SK-N-MC (cell line): ENCODE measurements around the gene BICDL1.

Experiments used
- DNase-seq: peaks from one replicate; pipeline ENCODE4 v3.0.0-alpha.2; 2011; ENCODE audit warnings: low read depth, low spot score
- H3K27ac ChIP-seq: fragments of 200-600 bp; sonication (generic); 2 replicates; pipeline ENCODE4 v1.5.1; 2016; ENCODE audit warnings: mixed run types
- H3K36me3 ChIP-seq: fragments of 200-600 bp; sonication (generic); 2 replicates; pipeline ENCODE4 v1.6.1; 2017; ENCODE audit warnings: antibody characterized with exemption, low read length, mixed read lengths; ENCODE audit not compliant: insufficient read depth
- H3K4me3 ChIP-seq: fragments of 200-600 bp; sonication (generic); 2 replicates; pipeline ENCODE4 v1.5.1; 2016
- H3K9ac ChIP-seq: fragments of 200-600 bp; sonication (generic); 2 replicates; pipeline ENCODE4 v1.8.0; 2017; ENCODE audit warnings: mixed run types, mixed read lengths; ENCODE audit not compliant: insufficient read length
- H3K9me3 ChIP-seq: fragments of 200-600 bp; sonication (generic); 2 replicates; pipeline ENCODE4 v1.6.1; 2017; ENCODE audit warnings: low read depth, mild to moderate bottlenecking, antibody characterized with exemption, low read length, moderate library complexity, mixed read lengths
- EZH2 ChIP-seq: fragments of 200-600 bp; sonication (generic); IDR thresholded peaks from one replicate; pipeline ENCODE4 v1.6.1; 2017; ENCODE audit warnings: antibody characterized with exemption
- FOXP2 ChIP-seq: optimal IDR thresholded peaks from 2 replicates; pipeline ENCODE3; 2011; ENCODE audit warnings: mild to moderate bottlenecking, moderate library complexity; ENCODE audit not compliant: insufficient read depth; ENCODE audit errors: extremely low read length, control extremely low read depth
- POLR2AphosphoS5 ChIP-seq: IDR thresholded peaks from 2 replicates; pipeline ENCODE4 v1.6.1; 2012; ENCODE audit warnings: mild to moderate bottlenecking, low read depth, low read length, borderline replicate concordance

Gene BICDL1

DNA sequence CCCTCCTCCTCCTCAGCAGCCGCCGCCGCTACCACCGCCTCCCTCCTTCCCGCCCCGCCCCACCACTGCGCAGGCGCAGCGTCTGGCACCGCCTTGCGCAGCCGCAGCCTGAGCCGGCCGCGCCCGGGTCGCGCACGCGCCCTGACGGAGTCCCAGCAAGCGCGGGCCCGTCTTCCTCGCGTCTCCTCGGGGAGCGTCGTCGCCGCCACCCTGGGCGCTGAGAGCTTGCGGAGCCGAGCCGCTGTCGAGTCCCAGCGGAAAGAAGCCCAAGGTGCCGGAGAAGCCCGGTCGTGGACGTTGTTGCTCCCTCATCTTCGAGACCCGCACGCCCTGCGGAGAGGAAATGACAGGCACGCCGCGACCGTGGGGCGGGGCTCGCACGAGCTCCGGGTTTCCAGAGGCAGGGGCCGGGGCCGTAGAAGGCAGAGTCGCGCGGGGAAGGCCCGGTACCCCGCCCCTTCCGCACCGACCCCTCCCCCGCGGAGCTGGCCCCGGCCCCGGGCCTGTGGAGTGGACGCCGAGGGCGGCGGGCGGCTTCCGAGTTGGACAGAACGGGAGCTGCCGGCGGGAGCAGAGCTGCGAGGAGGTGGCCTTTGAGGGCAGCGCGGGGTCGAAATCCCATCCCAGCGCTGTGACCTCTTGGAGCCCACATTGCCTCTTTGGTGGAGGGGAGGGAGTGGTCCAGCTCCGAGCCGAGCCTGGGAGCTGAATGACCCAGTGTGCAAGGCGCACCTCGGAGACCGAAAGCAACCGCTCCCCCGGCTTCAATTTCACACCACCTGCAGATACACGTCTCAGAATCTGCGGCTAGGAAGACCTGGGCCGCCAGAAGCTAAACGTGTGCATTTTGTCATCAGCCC lies 128.0 kb downstream of the BICDL1 start:
- TF ChIP-seq EZH2, result no peak
- no peak for TF ChIP-seq FOXP2
- TF ChIP-seq POLR2AphosphoS5, result peak; percentile 93
- peak overlapping the region; percentile 89 for H3K9ac ChIP-seq
- H3K4me3 ChIP-seq, result peak overlapping the region; percentile 84
- H3K36me3 ChIP-seq, result peaks cover 5% of the 10 kb centered on the region
- peak overlapping the region; percentile 42; the same call in 1 of the 2 replicates for H3K27ac ChIP-seq
- H3K9me3 ChIP-seq, result no peaks in the 10 kb centered on the region
- DNase-seq, result peak; percentile 52

DNA sequence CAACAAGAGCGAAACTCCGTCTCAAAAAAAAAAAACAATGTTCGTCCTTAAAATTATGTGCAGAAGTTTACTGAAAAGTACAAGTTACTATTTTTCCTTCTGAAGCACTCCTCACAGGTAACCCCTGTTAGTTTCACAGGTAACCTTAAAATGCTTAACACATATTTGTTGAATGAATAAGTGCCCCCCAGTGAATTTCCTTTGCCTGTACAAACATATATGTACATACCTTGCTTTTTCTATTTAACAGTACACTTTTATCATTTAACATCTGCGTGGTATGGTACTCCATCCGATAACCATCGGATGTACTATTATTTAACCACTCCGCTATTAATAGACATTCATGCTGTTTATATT lies 128.9 kb downstream of the BICDL1 start:
- peak overlapping the region; percentile 89 for H3K9ac ChIP-seq
- H3K9me3 ChIP-seq, result no peaks in the 10 kb centered on the region
- peak overlapping the region; percentile 84 for H3K4me3 ChIP-seq
- no peak for DNase-seq
- H3K36me3 ChIP-seq, result peaks cover 5% of the 10 kb centered on the region
- no peak overlapping the region for H3K27ac ChIP-seq
- TF ChIP-seq FOXP2 (no peak), EZH2 (no peak), POLR2AphosphoS5 (no peak)

DNA sequence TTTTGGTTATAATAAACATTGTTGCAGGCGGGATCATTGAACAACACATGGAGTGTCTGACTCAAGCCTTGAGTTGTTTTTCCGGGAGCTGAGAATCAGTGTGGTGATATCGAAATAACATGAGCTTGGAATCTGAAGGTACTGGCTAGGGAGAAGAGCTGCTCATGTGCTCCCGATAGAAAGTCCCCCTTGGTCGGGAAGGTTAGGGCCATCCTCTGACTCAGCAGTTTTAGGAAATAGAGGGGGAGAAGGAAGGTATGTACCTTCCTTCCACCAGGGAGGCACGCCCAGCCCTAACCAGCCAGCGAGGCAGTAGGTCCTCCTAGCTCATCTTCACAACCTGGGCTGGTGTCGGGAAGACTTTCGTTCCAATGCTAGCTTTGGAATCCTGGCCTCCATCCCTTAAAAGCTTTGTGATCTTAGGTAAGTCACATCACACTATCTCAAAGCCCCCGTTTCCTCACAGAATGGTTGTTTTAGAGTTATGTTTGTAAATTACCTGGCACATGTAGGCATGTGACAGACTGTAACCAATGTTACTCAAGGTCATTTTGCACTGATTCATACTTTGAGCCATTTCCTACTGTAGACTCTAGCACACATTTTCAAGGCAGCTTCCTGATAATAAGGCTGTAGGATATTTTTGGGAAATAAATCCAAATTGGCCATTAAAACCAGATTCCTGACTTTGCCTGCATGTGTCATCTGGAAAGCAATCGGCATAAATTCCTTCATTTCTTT lies 129.5 kb downstream of the BICDL1 start:
- H3K27ac ChIP-seq, result peak overlapping the region; percentile 17; the same call in 1 of the 2 replicates
- DNase-seq, result no peak
- no peak for TF ChIP-seq POLR2AphosphoS5
- no peak for TF ChIP-seq FOXP2
- TF ChIP-seq EZH2, result no peak
- peak overlapping the region; percentile 84 for H3K4me3 ChIP-seq
- peak overlapping the region; percentile 89 for H3K9ac ChIP-seq
- peaks cover 5% of the 10 kb centered on the region for H3K36me3 ChIP-seq
- H3K9me3 ChIP-seq, result no peaks in the 10 kb centered on the region

DNA sequence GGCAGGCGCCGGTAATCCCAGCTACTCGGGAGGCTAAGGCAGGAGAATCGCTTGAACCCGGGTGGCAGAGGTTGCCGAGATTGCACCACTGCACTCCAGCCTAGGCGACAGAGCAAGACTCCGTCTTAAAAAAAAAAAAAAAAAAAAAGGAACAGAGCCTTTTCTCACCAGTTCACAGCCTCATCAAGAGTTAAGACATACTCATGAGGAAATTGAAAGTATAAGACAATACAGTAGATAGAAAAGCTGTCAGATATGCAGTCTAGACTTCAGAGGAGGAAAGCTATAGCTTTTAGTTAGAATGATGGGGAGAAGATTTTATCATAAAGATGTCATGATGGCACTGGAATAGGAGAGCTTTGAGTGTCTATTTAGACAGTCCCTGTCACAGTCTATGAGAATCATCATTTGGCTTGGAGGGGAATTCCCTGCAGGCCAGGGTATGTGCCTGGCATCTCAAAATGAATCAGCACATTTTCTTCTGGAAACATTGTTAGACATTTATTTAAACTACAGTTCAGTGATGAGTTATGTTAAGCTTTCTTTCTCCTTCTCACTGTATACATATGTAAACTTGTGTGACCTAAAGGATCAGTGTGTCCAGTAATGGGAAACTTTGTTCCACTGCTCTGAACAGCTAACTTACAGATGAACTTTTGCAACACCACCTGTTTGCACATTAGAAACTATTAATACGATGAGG lies 130.4 kb downstream of the BICDL1 start:
- peak overlapping the region; percentile 58; the same call in 1 of the 2 replicates for H3K27ac ChIP-seq
- TF ChIP-seq EZH2, result no peak
- no peak overlapping the region for H3K9ac ChIP-seq
- no peak overlapping the region for H3K4me3 ChIP-seq
- no peak for DNase-seq
- H3K9me3 ChIP-seq, result no peaks in the 10 kb centered on the region
- peaks cover 3% of the 10 kb centered on the region for H3K36me3 ChIP-seq

DNA sequence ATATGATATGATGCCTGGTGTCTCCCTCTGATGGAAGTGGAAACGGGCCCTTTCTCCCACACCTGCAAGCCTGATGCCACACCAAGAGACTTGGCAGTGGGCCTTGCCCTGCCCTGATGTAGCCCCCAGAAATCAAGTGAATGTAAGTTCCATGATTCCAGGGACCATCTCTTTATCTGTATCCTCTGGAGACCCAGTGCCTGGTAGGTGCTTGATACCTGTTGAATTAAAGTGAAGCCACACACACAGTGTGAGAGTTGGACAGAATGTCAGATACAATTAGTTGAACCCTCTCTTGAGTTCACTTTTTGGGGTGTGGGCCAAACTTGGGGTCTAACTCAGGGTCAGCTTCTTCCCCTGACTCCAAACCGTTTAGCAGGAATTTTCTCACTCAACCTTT lies 132.3 kb downstream of the BICDL1 start:
- H3K36me3 ChIP-seq, result no peaks in the 10 kb centered on the region; the same call in none of the 2 replicates
- H3K27ac ChIP-seq, result no peak overlapping the region
- no peak overlapping the region for H3K9ac ChIP-seq
- TF ChIP-seq FOXP2 (no peak), EZH2 (no peak), POLR2AphosphoS5 (no peak)
- H3K9me3 ChIP-seq, result no peaks in the 10 kb centered on the region
- no peak for DNase-seq
- no peak overlapping the region for H3K4me3 ChIP-seq

DNA sequence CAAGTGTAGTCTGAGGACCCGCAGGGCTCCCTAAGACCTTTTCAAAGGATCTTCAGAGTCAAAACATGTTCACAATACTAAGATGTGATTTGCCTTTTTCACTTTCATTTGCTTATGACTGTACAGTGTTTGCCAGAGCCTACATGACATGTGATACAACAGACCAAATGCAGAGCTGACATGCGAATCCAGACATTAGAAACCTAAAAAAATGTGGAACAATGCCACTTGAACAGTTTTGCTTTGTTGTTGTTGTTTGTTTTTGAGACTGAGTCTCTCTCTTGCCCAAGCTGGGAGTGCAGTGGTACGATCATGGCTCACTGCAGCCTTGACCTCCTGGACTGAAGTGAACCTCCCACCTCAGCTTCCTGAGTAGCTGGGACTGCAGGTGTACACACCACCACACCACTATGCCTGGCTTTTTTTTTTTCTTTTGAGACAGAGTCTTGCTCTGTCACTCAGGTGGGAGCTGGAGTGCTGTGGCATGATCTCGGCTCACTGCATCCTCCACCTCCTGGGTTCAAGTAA lies 132.8 kb downstream of the BICDL1 start:
- Histone ChIP-seq H3K27ac (no peak overlapping the region), H3K36me3 (peaks cover 3% of the 10 kb centered on the region), H3K9ac (no peak overlapping the region), H3K9me3 (no peaks in the 10 kb centered on the region), H3K4me3 (no peak overlapping the region)
- TF ChIP-seq POLR2AphosphoS5 (no peak), FOXP2 (no peak), EZH2 (no peak)
- DNase-seq, result no peak

DNA sequence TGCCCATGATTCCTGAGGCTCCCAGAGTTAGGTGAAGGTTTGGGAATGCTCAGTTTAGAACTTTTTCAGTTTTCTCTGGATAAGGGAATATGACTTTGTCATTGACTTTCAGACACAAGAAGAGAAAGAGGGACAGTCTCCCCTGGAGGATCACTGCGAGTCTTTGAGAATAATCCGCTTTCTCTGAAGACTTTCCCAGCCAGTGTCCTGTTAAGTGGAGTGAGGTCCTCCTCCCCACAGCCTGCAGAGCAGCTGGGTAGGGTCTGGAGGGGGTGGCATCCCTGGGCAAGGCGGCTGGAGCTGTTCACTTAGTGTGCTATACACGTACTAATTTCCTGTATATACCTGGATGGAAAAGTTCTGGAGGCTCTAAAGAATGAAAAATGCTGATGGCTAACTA lies 136.0 kb downstream of the BICDL1 start:
- Histone ChIP-seq H3K36me3 (peaks cover 32% of the 10 kb centered on the region), H3K27ac (no peak overlapping the region), H3K9ac (no peak overlapping the region), H3K9me3 (no peaks in the 10 kb centered on the region), H3K4me3 (no peak overlapping the region)
- no peak for DNase-seq
- no peak for TF ChIP-seq FOXP2
- TF ChIP-seq POLR2AphosphoS5, result no peak
- no peak for TF ChIP-seq EZH2

DNA sequence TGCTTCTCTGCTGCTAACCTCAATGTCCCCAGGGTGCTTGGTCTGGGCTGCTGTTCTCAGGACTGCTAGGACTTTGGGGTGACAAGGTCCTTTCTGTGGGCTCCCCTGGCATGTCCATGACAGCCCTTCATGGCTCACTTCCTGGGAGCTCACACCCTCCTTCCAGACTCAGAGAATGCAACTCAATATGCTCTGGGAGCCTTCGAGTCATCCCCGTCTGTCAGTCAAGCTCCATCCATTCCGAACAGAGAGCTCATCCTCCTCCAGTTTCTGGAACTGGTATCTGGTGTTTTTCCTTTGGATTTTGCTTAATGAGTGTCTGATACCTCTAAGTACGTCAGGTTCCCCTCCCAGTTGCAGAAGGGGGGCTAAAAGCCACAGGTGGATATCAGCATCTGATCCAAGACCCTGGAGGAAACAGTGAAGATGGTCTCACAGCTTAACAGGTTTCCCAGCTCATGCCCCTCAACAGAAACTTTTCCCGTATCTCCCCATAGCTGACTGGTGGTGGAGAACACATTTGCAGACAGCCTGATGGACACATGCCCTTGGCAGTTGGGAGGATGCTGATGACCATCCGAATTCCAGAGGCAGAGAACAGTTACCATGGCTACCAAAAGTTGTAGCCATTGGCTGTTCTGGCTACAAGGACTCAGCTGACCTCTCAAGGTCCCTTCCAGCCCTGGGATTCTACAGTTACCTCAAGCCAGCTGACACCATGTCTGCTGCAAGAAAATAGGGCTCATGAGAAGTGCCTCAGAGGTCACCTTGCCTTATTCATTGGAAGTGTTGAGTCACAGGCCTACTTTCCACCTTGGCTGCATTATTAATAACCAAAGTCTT lies 137.0 kb downstream of the BICDL1 start:
- Histone ChIP-seq H3K9ac (no peak overlapping the region), H3K4me3 (no peak overlapping the region), H3K9me3 (no peaks in the 10 kb centered on the region), H3K27ac (no peak overlapping the region), H3K36me3 (peaks cover 42% of the 10 kb centered on the region)
- TF ChIP-seq POLR2AphosphoS5 (no peak), FOXP2 (no peak), EZH2 (no peak)
- no peak for DNase-seq
